ENCODE data around the gene SV2C.

DNA sequence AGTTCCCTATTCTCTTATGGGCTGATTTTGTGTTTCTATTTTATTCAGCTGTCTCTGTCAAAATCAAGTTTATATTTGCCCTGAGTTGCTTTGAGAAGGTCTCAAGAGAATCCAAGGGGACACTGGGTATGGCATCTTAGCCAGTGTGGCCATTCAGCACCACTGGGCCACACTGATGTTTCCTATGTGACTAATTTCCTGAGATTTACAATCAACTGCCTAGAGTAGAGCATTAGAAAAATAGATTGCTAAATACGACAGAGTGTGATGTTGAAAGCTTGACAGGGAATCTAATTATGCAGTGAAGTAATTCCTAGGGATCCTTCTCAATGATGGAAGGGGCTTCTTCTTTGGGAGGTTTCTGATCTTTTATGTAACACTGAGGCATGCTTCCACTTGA, 141.7 kb downstream of the SV2C start:
- TF ChIP-seq, protein P1, sequence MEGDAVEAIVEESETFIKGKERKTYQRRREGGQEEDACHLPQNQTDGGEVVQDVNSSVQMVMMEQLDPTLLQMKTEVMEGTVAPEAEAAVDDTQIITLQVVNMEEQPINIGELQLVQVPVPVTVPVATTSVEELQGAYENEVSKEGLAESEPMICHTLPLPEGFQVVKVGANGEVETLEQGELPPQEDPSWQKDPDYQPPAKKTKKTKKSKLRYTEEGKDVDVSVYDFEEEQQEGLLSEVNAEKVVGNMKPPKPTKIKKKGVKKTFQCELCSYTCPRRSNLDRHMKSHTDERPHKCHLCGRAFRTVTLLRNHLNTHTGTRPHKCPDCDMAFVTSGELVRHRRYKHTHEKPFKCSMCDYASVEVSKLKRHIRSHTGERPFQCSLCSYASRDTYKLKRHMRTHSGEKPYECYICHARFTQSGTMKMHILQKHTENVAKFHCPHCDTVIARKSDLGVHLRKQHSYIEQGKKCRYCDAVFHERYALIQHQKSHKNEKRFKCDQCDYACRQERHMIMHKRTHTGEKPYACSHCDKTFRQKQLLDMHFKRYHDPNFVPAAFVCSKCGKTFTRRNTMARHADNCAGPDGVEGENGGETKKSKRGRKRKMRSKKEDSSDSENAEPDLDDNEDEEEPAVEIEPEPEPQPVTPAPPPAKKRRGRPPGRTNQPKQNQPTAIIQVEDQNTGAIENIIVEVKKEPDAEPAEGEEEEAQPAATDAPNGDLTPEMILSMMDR (IDR thresholded peaks at IDR 0.05) = no peak
- no peak for TF ChIP-seq POLR2A (IDR thresholded peaks at IDR 0.05)
